ENCODE data around the gene ODF4.

ODF4 gene

DNA sequence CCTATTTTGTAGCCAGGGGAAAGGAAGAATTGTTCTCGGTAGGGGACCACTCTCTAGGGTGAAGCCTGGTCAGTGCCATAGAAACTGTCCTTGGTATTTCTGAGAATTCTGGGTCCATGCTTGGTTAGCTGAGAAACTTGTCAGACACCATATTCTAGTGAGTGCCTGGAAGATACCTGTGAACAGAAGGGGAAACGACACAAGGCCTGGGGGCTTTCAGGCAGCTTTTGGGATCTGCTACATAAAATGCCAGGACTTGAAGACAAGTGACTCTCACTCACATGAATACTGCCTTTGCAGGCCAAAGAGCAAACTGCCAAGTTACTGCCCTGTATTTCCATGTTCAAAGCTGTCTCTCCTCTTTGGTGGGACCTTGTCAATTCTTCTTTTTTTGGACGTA is 18.3 kb downstream of the ODF4 start:
- Histone ChIP-seq H3K36me3 (ENCODE audit: insufficient read depth) (no peaks in the 10 kb centered on the region), H3K4me3 (IDR thresholded peaks at IDR 0.05; ENCODE audit: insufficient read depth, low read depth, low read length) (no peak overlapping the region)
- TF ChIP-seq CTCF (conservative IDR thresholded peaks at IDR 0.05; ENCODE audit: low read depth, low read length): no peak

DNA sequence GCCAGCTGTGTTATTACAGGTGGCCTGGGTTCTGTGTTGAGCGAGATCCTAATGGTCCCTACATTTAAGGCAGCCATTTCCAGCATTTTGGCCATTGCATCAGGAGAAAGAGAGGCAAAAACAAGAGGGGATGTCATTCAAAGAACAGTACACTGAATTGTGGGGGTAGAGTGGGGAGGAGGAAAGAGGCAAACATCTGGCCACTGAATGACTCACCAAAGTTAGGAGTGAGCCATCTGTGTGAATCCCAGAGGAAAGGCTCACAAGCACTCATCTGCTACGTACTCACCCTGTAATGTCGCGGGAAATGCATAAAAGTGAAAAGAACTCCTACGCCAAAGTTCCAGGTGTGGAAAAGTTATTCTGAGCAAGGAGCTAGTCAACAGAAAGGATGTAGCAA is 20.1 kb downstream of the ODF4 start:
- no peaks in the 10 kb centered on the region for H3K27me3 ChIP-seq (ENCODE audit: insufficient read depth, low read depth)
- H3K4me2 ChIP-seq: no peak overlapping the region
- H3K4me1 ChIP-seq (ENCODE audit: low read depth, poor library complexity, severe bottlenecking): no peaks in the 10 kb centered on the region
- no peak overlapping the region for H3K9ac ChIP-seq
- H3K36me3 ChIP-seq (ENCODE audit: insufficient read depth): no peaks in the 10 kb centered on the region
- H3K4me3 ChIP-seq (IDR thresholded peaks at IDR 0.05; ENCODE audit: insufficient read depth, low read depth, low read length): no peak overlapping the region
- H2AFZ ChIP-seq (ENCODE audit: low read depth): no peak overlapping the region
- no peak for TF ChIP-seq CTCF (conservative IDR thresholded peaks at IDR 0.05; ENCODE audit: low read depth, low read length)
- no peak overlapping the region for H3K27ac ChIP-seq
- H3K79me2 ChIP-seq (ENCODE audit: insufficient read depth, low read depth): no peaks in the 10 kb centered on the region
- no peaks in the 10 kb centered on the region for H4K20me1 ChIP-seq (ENCODE audit: insufficient read depth)

More for the DNA sequence above, 18.3 kb downstream of the ODF4 start:
- H2AFZ ChIP-seq (ENCODE audit: low read depth): no peak overlapping the region
- H3K27ac ChIP-seq: no peak overlapping the region
- H4K20me1 ChIP-seq (ENCODE audit: insufficient read depth): no peaks in the 10 kb centered on the region
- H3K9ac ChIP-seq: no peak overlapping the region
- H3K4me2 ChIP-seq: no peak overlapping the region
- no peaks in the 10 kb centered on the region for H3K79me2 ChIP-seq (ENCODE audit: insufficient read depth, low read depth)
- H3K27me3 ChIP-seq (ENCODE audit: insufficient read depth, low read depth): no peaks in the 10 kb centered on the region
- H3K4me1 ChIP-seq (ENCODE audit: low read depth, poor library complexity, severe bottlenecking): no peaks in the 10 kb centered on the region

DNA sequence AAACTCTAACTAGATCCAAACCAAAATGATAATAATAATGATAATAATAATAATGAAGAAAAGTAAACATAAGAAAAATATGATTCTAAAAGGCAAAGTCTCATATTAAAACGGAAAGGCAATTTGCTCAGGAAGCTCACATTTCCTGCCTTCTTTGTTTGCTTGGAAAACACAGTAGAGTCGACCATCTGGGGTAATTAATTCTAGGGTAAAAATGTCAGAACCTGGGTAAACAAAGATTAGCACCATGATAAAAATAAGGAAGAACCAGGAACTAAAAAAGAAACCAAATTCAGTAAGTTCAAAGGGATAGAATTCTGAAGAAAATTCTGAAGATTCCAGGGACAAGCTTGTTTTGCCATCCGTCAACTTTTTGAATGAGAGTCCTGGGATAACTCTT is 20.6 kb downstream of the ODF4 start:
- Histone ChIP-seq H3K4me1 (ENCODE audit: low read depth, poor library complexity, severe bottlenecking) (no peaks in the 10 kb centered on the region), H3K79me2 (ENCODE audit: insufficient read depth, low read depth) (no peaks in the 10 kb centered on the region), H3K27ac (no peak overlapping the region), H3K4me2 (no peak overlapping the region), H4K20me1 (ENCODE audit: insufficient read depth) (no peaks in the 10 kb centered on the region), H3K36me3 (ENCODE audit: insufficient read depth) (no peaks in the 10 kb centered on the region), H3K4me3 (IDR thresholded peaks at IDR 0.05; ENCODE audit: insufficient read depth, low read depth, low read length) (no peak overlapping the region), H2AFZ (ENCODE audit: low read depth) (no peak overlapping the region), H3K9ac (no peak overlapping the region), H3K27me3 (ENCODE audit: insufficient read depth, low read depth) (no peaks in the 10 kb centered on the region)
- no peak for TF ChIP-seq CTCF (conservative IDR thresholded peaks at IDR 0.05; ENCODE audit: low read depth, low read length)

- no peaks in the 10 kb centered on the region for H3K36me3 ChIP-seq (ENCODE audit: insufficient read depth)
- no peak for TF ChIP-seq CTCF (conservative IDR thresholded peaks at IDR 0.05; ENCODE audit: low read depth, low read length)
- no peak overlapping the region for H3K4me2 ChIP-seq
- H2AFZ ChIP-seq (ENCODE audit: low read depth): no peak overlapping the region
- H3K27me3 ChIP-seq (ENCODE audit: insufficient read depth, low read depth): no peaks in the 10 kb centered on the region
- H3K4me1 ChIP-seq (ENCODE audit: low read depth, poor library complexity, severe bottlenecking): no peaks in the 10 kb centered on the region
- no peaks in the 10 kb centered on the region for H3K79me2 ChIP-seq (ENCODE audit: insufficient read depth, low read depth)
- no peak overlapping the region for H3K4me3 ChIP-seq (IDR thresholded peaks at IDR 0.05; ENCODE audit: insufficient read depth, low read depth, low read length)
- no peak overlapping the region for H3K27ac ChIP-seq
- no peak overlapping the region for H3K9ac ChIP-seq
- H4K20me1 ChIP-seq (ENCODE audit: insufficient read depth): no peaks in the 10 kb centered on the region
Observed at GRCh38 chr17:8360751-8361150, 21.1 kb downstream of the ODF4 start.
